Skin epidermis (tissue), 12 donors: ENCODE results near the gene ADPRM.
"Not testable (repeated sequence)": the region's sequence is repeated elsewhere in the genome, so short reads cannot be mapped to it uniquely, and the experiment has no call there.

Experiments
- H3K27ac ChIP-seq, 21 experiments: fragments of 200-600 bp; sonication (generic) in 11 of 21; one replicate each; pipeline ENCODE4 v1.5.0; 2020; ENCODE audit warnings: mild to moderate bottlenecking in 3 of 21, inconsistent platforms in 2 of 21, moderate library complexity in 2 of 21
- H3K4me3 ChIP-seq, 7 experiments: fragments of 200-600 bp; sonication (generic) in 2 of 7; one replicate each; pipeline ENCODE4 v1.5.0; 2020; ENCODE audit warnings: inconsistent platforms in 2 of 7, mild to moderate bottlenecking in 2 of 7, moderate library complexity in 1 of 7

ADPRM gene

GRCh38 chr17:10697092-10698081, at the start of gene ADPRM, which contains the start of gene SCO1:
Gene ADPRM, plus strand, starts transcription at chr17:10697594. Its CDS starts 7,333 bp downstream, at chr17:10704927.
Gene SCO1, minus strand, starts transcription at chr17:10697533. Its CDS starts 26 bp downstream, at chr17:10697507.
- H3K4me3 ChIP-seq, result peak within 1 kb of the TSS; percentile 64 to 100 (median 97)
- peak within 1 kb of the TSS; percentile 74 to 99 (median 93) for H3K27ac ChIP-seq

GRCh38 chr17:10648381-10648780, 49.0 kb upstream of the ADPRM start:
- H3K27ac ChIP-seq, result no peak overlapping the region
- H3K4me3 ChIP-seq, result no peak overlapping the region

GRCh38 chr17:10648956-10649355, 48.4 kb upstream of the ADPRM start:
- no peak overlapping the region for H3K27ac ChIP-seq
- no peak overlapping the region for H3K4me3 ChIP-seq

- Histone ChIP-seq H3K4me3 (no peak overlapping the region), H3K27ac (no peak overlapping the region)
Measured at GRCh38 chr17:10649602-10650001, 47.8 kb upstream of the ADPRM start.

- H3K4me3 ChIP-seq, result no peak overlapping the region
- H3K27ac ChIP-seq, result no peak overlapping the region
Measured at GRCh38 chr17:10651927-10652326, 45.5 kb upstream of the ADPRM start.

- Histone ChIP-seq H3K27ac (no peak overlapping the region), H3K4me3 (no peak overlapping the region)
Measured at GRCh38 chr17:10652984-10653659, 44.3 kb upstream of the ADPRM start.

GRCh38 chr17:10653987-10654386, 43.4 kb upstream of the ADPRM start:
- no peak overlapping the region for H3K4me3 ChIP-seq
- no peak overlapping the region for H3K27ac ChIP-seq

GRCh38 chr17:10657148-10657547, 40.2 kb upstream of the ADPRM start, which contains the start of gene MYH3:
Gene MYH3, minus strand, starts transcription at chr17:10657309. Its CDS starts 2,245 bp downstream, at chr17:10655064.
- no peak within 1 kb of the TSS for H3K4me3 ChIP-seq
- no peak within 1 kb of the TSS for H3K27ac ChIP-seq

GRCh38 chr17:10657879-10658278, 39.5 kb upstream of the ADPRM start:
- no peak overlapping the region for H3K27ac ChIP-seq
- no peak overlapping the region for H3K4me3 ChIP-seq

GRCh38 chr17:10661437-10661836, 36.0 kb upstream of the ADPRM start:
- Histone ChIP-seq H3K27ac (no peak overlapping the region), H3K4me3 (no peak overlapping the region)

- Histone ChIP-seq H3K4me3 (no peak overlapping the region), H3K27ac (no peak overlapping the region)
Measured at GRCh38 chr17:10663231-10663630, 34.2 kb upstream of the ADPRM start.

GRCh38 chr17:10664571-10664970, 32.8 kb upstream of the ADPRM start:
- Histone ChIP-seq H3K4me3 (no peak overlapping the region), H3K27ac (no peak overlapping the region)

GRCh38 chr17:10666906-10667305, 30.5 kb upstream of the ADPRM start:
- H3K4me3 ChIP-seq, result no peak overlapping the region
- no peak overlapping the region for H3K27ac ChIP-seq

- no peak overlapping the region for H3K27ac ChIP-seq
- H3K4me3 ChIP-seq, result no peak overlapping the region
Measured at GRCh38 chr17:10668775-10669174, 28.6 kb upstream of the ADPRM start.

- no peak overlapping the region for H3K27ac ChIP-seq
- no peak overlapping the region for H3K4me3 ChIP-seq
Measured at GRCh38 chr17:10673312-10673711, 24.1 kb upstream of the ADPRM start.

- no peak overlapping the region for H3K4me3 ChIP-seq
- H3K27ac ChIP-seq, result no peak overlapping the region
Measured at GRCh38 chr17:10674704-10675103, 22.7 kb upstream of the ADPRM start.

GRCh38 chr17:10681866-10682446, 15.4 kb upstream of the ADPRM start:
- Histone ChIP-seq H3K4me3 (no peak overlapping the region), H3K27ac (no peak overlapping the region)

- H3K4me3 ChIP-seq, result no peak overlapping the region
Measured at GRCh38 chr17:10683853-10684252, 13.5 kb upstream of the ADPRM start.

GRCh38 chr17:10687499-10687898, 9.9 kb upstream of the ADPRM start:
- Histone ChIP-seq H3K27ac (no peak overlapping the region), H3K4me3 (no peak overlapping the region)

More at GRCh38 chr17:10683853-10684252, 13.5 kb upstream of the ADPRM start:
- H3K27ac ChIP-seq, result no peak overlapping the region

- H3K27ac ChIP-seq, result not testable (repeated sequence)
- peak overlapping the region in 3 of 7 experiments; percentile 93 to 98 (median 97) for H3K4me3 ChIP-seq
Measured at GRCh38 chr17:10695875-10696407, 1.5 kb upstream of the ADPRM start.
